PC-3 (cell line): ENCODE results near the gene JPH3.

ENCODE experiments used
- EZH2 ChIP-seq: fragments of 300-600 bp; sonication (generic); IDR thresholded peaks from one replicate; pipeline ENCODE4 v1.6.1; 2017; ENCODE audit warnings: antibody characterized with exemption, mild to moderate bottlenecking, low read length; ENCODE audit not compliant: unreplicated experiment
- EZH2phosphoT487 ChIP-seq: fragments of 300-600 bp; sonication (generic); IDR thresholded peaks from 2 replicates; pipeline ENCODE4 v1.6.1; 2018; ENCODE audit warnings: mild to moderate bottlenecking, antibody characterized with exemption, low read length, borderline replicate concordance
- TF ChIP-seq, protein P1 (sequence below): fragments of 300-600 bp; sonication (generic); conservative IDR thresholded peaks from 2 replicates; pipeline ENCODE4 v1.5.1; 2017; ENCODE audit warnings: antibody characterized with exemption, low read depth, mild to moderate bottlenecking, low read length

DNA sequence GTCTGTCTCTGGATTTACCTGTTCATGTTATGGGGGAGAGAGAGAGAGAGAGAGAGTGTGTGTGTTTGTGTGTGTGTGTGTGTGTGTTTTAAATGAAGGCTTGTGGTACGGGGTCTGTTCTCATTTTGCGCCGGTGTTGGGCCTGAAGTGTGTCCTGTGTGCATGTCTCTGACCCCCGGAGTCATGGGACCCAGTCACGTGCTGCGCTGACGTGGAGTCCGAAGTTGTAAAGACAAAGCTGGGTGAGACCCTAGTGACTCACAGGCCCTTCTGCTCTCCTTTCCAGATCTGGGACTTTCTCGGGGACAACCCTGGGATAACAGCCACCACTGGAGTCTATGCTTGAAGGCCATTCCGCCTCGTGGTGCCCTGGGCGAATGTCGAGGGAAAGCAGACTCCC is 35.0 kb downstream of the JPH3 start:
- TF ChIP-seq, protein P1, sequence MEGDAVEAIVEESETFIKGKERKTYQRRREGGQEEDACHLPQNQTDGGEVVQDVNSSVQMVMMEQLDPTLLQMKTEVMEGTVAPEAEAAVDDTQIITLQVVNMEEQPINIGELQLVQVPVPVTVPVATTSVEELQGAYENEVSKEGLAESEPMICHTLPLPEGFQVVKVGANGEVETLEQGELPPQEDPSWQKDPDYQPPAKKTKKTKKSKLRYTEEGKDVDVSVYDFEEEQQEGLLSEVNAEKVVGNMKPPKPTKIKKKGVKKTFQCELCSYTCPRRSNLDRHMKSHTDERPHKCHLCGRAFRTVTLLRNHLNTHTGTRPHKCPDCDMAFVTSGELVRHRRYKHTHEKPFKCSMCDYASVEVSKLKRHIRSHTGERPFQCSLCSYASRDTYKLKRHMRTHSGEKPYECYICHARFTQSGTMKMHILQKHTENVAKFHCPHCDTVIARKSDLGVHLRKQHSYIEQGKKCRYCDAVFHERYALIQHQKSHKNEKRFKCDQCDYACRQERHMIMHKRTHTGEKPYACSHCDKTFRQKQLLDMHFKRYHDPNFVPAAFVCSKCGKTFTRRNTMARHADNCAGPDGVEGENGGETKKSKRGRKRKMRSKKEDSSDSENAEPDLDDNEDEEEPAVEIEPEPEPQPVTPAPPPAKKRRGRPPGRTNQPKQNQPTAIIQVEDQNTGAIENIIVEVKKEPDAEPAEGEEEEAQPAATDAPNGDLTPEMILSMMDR = no peak
- TF ChIP-seq EZH2phosphoT487 (no peak), EZH2 (no peak)
